GM13977 (cell line): ENCODE data around the gene DNAAF5.

Source experiments
- DNase-seq: peaks from one replicate; pipeline ENCODE4 v3.0.0; 2012; ENCODE audit warnings: low spot score
- in situ Hi-C: fragments of 300-500 bp; cut with MboI; formaldehyde crosslinking; loops from one replicate; pipeline ENCODE4 v1.12.0; 2022; ENCODE audit warnings: low sequenced_read_pairs, low pct_unique_long_range_greater_than_20kb, mixed read lengths, inconsistent platforms; ENCODE audit not compliant: unreplicated experiment
- TF ChIP-seq, protein P1 (sequence below): IDR thresholded peaks from 2 replicates; pipeline ENCODE4 v1.5.1; 2012; ENCODE audit warnings: mild to moderate bottlenecking, control low read depth; ENCODE audit not compliant: insufficient read depth; ENCODE audit errors: extremely low read depth, missing control alignments

Gene DNAAF5

DNA sequence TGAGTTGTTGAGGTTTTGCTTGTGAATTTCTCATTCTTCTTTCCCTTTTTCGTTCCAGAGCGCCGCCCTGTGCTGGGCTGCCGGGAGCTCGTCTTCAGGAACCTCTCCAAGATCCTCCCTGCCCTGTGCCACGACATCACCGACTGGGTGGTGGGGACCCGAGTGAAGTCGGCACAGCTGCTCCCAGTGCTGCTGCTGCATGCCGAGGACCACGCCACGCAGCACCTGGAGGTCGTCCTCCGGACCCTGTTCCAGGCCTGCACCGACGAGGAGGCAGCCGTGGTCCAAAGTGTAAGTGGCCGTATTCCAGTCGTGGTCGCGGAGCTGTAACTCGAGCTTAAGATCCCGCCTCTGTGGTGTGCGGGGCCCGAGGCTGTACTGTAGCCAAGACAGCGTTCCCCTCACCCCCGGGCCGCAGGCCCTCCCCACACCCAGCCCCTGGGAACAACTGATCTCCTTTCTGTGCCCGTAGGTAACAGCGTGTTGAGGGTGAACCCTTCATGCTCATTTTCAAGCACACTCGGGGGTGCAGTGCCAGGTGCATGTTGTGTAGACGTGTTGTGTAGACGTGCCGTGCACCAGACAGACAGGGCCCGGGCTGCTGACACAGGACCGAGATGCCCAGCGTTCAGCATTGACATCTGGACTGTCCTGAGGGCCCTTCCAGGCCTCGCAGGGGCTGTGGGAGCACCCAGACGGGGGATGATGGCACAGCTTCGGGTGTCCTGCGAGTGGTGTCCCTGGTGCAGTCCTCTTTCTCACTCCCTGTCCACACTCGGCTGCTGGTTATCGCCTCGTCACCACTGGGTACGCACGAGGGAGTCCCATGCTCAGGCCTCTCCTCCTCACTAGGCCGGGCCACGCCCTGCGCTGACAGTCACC, 28.3 kb downstream of the DNAAF5 start:
- no peak for DNase-seq
- in situ Hi-C loops, result no loop called here
- TF ChIP-seq, protein P1, sequence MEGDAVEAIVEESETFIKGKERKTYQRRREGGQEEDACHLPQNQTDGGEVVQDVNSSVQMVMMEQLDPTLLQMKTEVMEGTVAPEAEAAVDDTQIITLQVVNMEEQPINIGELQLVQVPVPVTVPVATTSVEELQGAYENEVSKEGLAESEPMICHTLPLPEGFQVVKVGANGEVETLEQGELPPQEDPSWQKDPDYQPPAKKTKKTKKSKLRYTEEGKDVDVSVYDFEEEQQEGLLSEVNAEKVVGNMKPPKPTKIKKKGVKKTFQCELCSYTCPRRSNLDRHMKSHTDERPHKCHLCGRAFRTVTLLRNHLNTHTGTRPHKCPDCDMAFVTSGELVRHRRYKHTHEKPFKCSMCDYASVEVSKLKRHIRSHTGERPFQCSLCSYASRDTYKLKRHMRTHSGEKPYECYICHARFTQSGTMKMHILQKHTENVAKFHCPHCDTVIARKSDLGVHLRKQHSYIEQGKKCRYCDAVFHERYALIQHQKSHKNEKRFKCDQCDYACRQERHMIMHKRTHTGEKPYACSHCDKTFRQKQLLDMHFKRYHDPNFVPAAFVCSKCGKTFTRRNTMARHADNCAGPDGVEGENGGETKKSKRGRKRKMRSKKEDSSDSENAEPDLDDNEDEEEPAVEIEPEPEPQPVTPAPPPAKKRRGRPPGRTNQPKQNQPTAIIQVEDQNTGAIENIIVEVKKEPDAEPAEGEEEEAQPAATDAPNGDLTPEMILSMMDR, result no peak

DNA sequence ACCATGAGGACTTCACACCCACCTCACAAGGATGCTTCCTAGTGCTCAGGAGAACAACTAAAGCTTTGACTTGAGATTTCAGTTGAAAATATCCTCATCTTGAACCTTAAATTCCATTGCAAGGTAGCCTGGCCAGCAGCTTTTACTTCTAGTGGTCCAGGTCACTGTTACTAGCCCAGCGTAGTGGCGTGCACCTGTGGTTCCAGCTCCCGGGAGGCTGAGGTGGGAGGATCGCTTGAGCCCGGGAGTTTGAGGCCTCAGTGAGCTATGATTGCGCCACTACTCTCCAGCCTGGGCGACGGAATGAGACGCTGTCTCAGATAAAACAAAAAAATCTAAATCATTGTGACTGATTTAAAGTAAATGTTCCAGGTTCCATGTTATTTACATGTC, 28.9 kb downstream of the DNAAF5 start:
- TF ChIP-seq, protein P1, result no peak
- no peak for DNase-seq
- in situ Hi-C loops, result no loop called here

DNA sequence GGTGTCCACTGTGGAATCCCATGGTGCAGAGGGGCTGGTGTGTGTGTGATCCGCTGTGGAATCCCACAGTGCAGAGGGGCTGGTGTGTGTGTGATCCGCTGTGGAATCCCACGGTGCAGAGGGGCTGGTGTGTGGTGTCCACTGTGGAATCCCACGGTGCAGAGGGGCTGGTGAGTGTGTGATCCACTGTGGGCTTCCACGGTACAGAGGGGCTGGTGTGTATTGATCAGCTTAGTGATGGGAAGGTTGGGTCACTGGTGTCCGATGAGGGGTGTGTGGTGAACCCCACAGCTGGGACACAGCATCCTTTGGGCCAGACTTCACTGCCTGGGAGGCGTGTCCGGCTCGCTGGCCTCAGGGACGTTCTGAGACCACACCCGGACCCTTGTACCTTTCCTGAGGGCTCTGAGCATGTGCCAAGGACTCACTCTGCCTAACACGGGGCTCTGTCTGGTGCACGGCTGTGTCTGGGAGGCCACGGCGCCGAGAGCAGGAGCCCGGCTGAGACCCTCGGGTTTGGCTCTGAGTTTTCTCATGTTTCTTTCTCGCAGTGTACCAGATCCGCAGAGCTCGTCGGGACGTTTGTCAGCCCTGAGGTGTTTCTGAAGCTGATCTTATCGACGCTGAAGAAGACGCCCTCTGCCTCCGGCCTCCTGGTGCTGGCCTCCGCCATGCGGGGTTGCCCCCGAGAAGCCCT, 29.9 kb downstream of the DNAAF5 start:
- TF ChIP-seq, protein P1, result no peak
- no peak for DNase-seq
- in situ Hi-C loops, result no loop called here

DNA sequence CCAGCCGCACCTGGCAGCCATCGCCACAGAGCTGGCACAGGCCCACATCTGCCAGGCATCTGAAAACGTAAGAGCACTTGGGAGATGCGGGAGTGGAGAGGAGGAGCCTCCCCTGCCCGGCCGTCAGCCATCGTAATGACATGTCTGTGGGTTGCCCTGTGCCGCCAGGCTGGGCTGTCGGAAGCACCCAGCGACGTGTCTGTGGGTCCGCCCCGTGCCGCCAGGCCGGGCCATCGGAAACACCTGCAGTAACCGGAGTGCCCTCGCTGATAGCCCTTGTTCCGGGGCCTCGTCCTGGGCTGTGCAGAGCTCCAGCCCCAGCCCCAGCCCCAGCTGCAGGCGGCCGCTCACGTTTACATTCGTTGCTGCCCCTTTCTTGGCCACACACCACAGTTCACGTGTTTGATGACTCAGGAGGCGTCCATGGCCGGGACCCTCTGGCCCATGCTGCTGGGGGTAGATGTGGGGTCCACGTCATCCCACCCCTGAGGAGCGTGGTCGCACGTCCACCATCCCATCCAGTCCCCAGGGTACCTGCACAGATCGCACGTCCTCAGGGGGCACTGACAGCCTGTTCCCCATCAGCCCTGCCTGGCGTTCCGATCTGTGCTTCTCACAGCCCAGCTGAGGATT, 30.5 kb downstream of the DNAAF5 start:
- no peak for DNase-seq
- TF ChIP-seq, protein P1, result no peak
- in situ Hi-C loops, result no loop called here

DNA sequence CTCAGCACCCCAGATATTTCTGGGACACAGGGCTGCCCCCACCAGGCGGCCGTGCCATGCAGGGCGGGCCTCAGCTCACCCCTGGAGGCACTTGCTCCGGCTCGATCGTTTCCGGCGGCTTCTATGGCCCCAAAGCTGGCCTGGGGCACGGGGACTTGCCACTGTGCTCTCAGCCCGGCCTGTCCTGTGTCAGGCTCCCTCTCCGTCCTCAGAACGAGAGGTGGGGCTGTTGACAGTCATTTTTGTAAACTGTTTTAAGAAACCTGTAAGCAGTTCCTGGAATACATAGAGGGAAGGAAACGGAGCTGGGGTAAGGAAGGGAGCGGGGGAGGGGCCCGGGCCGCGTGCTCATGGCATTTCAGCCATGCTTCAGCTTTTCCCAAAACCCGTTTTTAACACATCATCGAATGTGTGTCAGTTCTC, 31.3 kb downstream of the DNAAF5 start:
- TF ChIP-seq, protein P1, result no peak
- in situ Hi-C loops, result no loop called here
- DNase-seq, result no peak

DNA sequence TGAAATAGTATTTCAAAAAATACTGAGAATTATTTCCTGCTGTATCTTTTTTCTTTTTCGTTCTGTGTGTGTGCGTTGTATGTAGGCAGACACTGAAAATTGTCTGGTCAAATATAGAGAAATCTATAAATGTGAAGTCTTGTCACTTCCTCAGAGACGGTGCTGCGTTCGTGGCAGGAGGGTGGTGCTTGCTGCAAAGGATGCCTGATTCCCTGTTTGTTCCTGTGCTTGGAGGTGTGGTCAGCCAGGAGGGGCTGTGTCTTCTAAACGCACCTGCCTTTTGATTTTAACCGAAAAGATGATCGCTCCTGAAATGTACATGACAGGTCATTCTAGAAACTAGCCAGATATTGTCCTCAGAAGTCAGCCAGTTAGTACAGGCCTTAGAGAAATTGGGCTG, 33.1 kb downstream of the DNAAF5 start:
- no peak for DNase-seq
- in situ Hi-C loops, result no loop called here
- TF ChIP-seq, protein P1, result no peak
